Natural killer cell (primary cell): ENCODE data around the gene DNAI7. TPM values are rescaled to one million over a fixed set of nuclear protein-coding genes. Genes with fewer than 3 reads are reported as not detected.

Experiments
- ATAC-seq, 3 donors: fragments of 150-1000 bp in 2 of 3; fragments of 200-7000 bp in 1 of 3; cut with Tn5 transposase; 1 replicate in 1 of 3; 2 replicates in 2 of 3; pipeline ENCODE4 v1.10.0; 2021; ENCODE audit warnings: mild to moderate bottlenecking in 2 of 3, moderate library complexity in 2 of 3
- DNase-seq, 2 donors: peaks; one replicate each; pipeline versions ENCODE4 v3.0.0 to v3.0.0-alpha.2; 2013 to 2021; ENCODE audit warnings: mixed read lengths in 1 of 2
- H3K27ac ChIP-seq: one replicate; pipeline ENCODE4 v1.5.1; 2013; ENCODE audit warnings: mild to moderate bottlenecking, low read length
- H3K27me3 ChIP-seq: one replicate; pipeline ENCODE4 v1.6.1; 2013; ENCODE audit warnings: low read length; ENCODE audit not compliant: control insufficient read depth, insufficient read depth
- H3K36me3 ChIP-seq: one replicate; pipeline ENCODE4 v1.6.1; 2013; ENCODE audit warnings: low read length; ENCODE audit not compliant: control insufficient read depth, insufficient read depth
- H3K4me1 ChIP-seq: one replicate; pipeline ENCODE4 v1.6.1; 2013; ENCODE audit warnings: low read length; ENCODE audit not compliant: control insufficient read depth, insufficient read depth
- H3K4me3 ChIP-seq: one replicate; pipeline ENCODE4 v1.5.1; 2013; ENCODE audit warnings: low read length
- H3K9me3 ChIP-seq: one replicate; pipeline ENCODE4 v1.6.1; 2013; ENCODE audit warnings: low read length; ENCODE audit not compliant: control insufficient read depth, insufficient read depth
- H3K27ac Mint-ChIP-seq, 2 donors: one replicate each; pipeline ENCODE4 v1.8.0; 2022; ENCODE audit warnings: mild to moderate bottlenecking in 2 of 2, mixed read lengths in 2 of 2, moderate library complexity in 1 of 2
- H3K27me3 Mint-ChIP-seq, 2 donors: one replicate each; pipeline ENCODE4 v1.8.0; 2022; ENCODE audit warnings: low read depth in 2 of 2, mixed read lengths in 2 of 2
- H3K36me3 Mint-ChIP-seq: one replicate; pipeline ENCODE4 v1.8.0; 2022; ENCODE audit warnings: mixed read lengths
- H3K4me1 Mint-ChIP-seq, 2 donors: one replicate each; pipeline ENCODE4 v1.8.0; 2022; ENCODE audit warnings: mixed read lengths in 2 of 2
- H3K4me3 Mint-ChIP-seq: one replicate; pipeline ENCODE4 v1.8.0; 2022; ENCODE audit warnings: mild to moderate bottlenecking, moderate library complexity, mixed read lengths
- H3K9me3 Mint-ChIP-seq, 2 donors: one replicate each; pipeline ENCODE4 v1.8.0; 2022; ENCODE audit warnings: mixed read lengths in 2 of 2
- WGBS: methylation state at CpG from one replicate; pipeline ENCODE4 v1.1.7; 2013; ENCODE audit warnings: missing lambda C conversion rate; ENCODE audit not compliant: insufficient coverage; 5-methylcytosine and 5-hydroxymethylcytosine counted together
- intact Hi-C: fragments of 100-400 bp; cut with micrococcal nuclease; formaldehyde crosslinking; loops from one replicate; pipeline ENCODE4 v1.14.2; 2022
- total RNA-seq, 4 donors: library from RNA; stranded (reverse); fragments of 120-200 nt in 1 of 4; gene quantifications; one replicate each; pipeline versions ENCODE4 v1.2.3 to v1.2.4, GENCODE V29; 2013 to 2022
- TF ChIP-seq, protein P1 (sequence below): fragments of 200-600 bp; IDR thresholded peaks from one replicate; pipeline ENCODE4 v1.8.0; 2022; ENCODE audit warnings: antibody characterized with exemption

The DNAI7 gene, protein sequence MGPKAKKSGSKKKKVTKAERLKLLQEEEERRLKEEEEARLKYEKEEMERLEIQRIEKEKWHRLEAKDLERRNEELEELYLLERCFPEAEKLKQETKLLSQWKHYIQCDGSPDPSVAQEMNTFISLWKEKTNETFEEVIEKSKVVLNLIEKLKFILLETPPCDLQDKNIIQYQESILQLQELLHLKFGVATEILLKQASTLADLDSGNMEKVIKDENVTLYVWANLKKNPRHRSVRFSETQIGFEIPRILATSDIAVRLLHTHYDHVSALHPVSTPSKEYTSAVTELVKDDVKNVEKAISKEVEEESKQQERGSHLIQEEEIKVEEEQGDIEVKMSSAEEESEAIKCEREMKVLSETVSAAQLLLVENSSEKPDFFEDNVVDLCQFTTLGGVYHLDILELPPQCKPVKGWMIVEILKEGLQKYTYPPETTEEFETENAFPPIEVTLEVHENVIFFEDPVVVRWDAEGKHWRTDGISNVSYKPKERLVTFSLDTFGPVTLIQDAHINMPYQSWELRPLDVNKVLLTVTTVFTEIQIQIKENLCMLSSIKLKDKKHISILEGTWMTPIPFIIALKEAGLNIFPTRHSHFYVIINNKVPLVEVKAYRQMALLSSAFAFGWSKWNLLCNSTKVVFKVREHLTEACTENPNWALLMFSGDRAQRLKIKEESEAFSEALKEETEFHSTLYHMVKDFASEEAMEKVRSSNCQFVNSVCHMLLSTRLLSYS
- total RNA-seq, result under 1 TPM; 0.15 to 0.59 (median 0.48) TPM
- 0.56 TPM for total RNA-seq (2013)

DNA sequence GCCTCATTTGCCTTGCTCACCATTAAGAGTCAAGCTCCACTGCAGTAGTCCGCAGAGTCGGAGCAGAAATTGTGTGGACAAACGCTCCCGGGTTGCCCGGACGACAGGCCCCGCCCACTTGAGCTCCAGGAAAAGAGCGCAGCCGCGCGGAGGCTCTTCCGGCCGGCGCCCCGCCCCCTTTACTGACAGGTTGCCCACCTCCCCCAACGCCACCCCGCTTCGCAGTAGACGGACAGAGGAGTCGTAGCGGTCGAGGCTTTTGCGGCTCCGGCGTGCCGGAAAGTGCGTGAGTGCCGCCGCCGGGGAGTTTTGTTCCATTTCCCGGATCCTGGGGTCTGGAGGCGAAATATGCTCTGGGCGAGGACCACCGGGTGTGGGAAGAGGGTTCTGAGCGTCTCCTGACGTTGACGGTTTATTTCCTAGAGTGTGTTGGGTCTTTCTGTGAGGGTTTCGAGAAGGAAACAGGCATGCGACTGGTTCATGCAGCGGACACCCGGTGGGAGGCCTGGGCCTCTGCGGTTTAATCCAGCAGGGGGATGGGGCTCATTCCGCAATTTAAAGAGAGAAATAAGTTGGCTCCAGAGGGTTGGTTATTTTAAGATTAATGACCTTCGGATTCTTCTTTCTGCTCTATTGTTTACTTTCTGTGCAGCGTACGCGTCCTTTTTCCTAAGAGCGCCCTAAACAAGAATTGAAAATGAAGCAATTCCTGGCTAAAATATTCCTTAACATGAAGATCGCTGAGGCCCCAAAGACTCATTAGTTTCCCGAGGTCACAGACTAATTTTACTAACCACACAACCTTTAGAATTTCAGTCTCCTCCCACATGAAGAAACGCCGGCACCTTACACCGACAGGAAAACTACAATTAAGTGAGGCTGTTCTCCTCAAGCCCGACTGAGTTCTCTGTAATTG lies at the start of gene DNAI7, which contains the start of gene ETFRF1:
TSS of gene DNAI7 (minus strand) at position 105 of the 916 bp plus-strand sequence. CDS start at position 23, 82 bp downstream.
TSS of gene ETFRF1 (plus strand) at position 182 of the 916 bp plus-strand sequence. CDS start 8,720 bp downstream, outside the sequence.
- intact Hi-C loops, result loop anchor here (2.0 to 5.0 kb wide), 2 partner anchors 57 to 143 kb away; partner anchors contain the start of gene KRAS
- no peaks in the 10 kb centered on the region for H3K36me3 ChIP-seq
- H3K4me1 Mint-ChIP-seq, result peaks cover 21 to 31% of the 10 kb centered on the region in 2 donors
- H3K36me3 Mint-ChIP-seq, result no peaks in the 10 kb centered on the region
- no peaks in the 10 kb centered on the region for H3K27me3 Mint-ChIP-seq
- DNase-seq (peak; percentile 98 to 99), ATAC-seq (peak; percentile 97 to 100 (median 98))
- H3K27ac Mint-ChIP-seq, result peak within 1 kb of the TSS; percentile 99
- peak within 1 kb of the TSS; percentile 99 for H3K4me3 Mint-ChIP-seq
- H3K4me3 ChIP-seq, result peak within 1 kb of the TSS; percentile 85
- H3K9me3 Mint-ChIP-seq, result no peaks in the 10 kb centered on the region
- H3K27me3 ChIP-seq, result no peaks in the 10 kb centered on the region
- no peaks in the 10 kb centered on the region for H3K9me3 ChIP-seq
- H3K27ac ChIP-seq, result peak within 1 kb of the TSS; percentile 95
- TF ChIP-seq, protein P1, sequence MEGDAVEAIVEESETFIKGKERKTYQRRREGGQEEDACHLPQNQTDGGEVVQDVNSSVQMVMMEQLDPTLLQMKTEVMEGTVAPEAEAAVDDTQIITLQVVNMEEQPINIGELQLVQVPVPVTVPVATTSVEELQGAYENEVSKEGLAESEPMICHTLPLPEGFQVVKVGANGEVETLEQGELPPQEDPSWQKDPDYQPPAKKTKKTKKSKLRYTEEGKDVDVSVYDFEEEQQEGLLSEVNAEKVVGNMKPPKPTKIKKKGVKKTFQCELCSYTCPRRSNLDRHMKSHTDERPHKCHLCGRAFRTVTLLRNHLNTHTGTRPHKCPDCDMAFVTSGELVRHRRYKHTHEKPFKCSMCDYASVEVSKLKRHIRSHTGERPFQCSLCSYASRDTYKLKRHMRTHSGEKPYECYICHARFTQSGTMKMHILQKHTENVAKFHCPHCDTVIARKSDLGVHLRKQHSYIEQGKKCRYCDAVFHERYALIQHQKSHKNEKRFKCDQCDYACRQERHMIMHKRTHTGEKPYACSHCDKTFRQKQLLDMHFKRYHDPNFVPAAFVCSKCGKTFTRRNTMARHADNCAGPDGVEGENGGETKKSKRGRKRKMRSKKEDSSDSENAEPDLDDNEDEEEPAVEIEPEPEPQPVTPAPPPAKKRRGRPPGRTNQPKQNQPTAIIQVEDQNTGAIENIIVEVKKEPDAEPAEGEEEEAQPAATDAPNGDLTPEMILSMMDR, result no peak
- under 1% methylated on average over 53 of the region's 54 CpGs for WGBS
- peaks cover 6% of the 10 kb centered on the region for H3K4me1 ChIP-seq

DNA sequence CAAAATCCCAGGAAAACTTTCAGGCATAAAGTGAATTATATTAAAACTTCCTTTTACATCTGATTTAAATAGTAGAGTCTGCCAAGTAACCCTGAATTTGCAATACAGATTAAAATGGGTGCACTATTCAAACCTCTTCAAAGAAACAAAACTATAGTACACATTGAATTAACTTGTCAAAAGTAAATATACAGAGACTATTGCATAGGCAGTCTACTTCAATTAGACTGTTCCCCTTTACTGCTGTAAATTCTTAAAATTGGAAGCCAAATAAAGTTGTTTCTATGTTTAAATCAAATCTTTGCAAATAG lies 48.7 kb upstream of the DNAI7 start:
- intact Hi-C loops, result loop anchor here (10.0 kb wide), 1 partner anchor 1771 kb away; the partner anchor contains the start of gene TM7SF3
- Mint-ChIP-seq H3K4me3 (no peak overlapping the region), H3K9me3 (no peaks in the 10 kb centered on the region), H3K27ac (no peak overlapping the region), H3K4me1 (peaks cover 27 to 31% of the 10 kb centered on the region in 2 donors), H3K36me3 (peaks cover 15% of the 10 kb centered on the region), H3K27me3 (no peaks in the 10 kb centered on the region)
- Histone ChIP-seq H3K9me3 (no peaks in the 10 kb centered on the region), H3K36me3 (peaks cover 31% of the 10 kb centered on the region), H3K27ac (no peak overlapping the region), H3K27me3 (no peaks in the 10 kb centered on the region), H3K4me3 (no peak overlapping the region), H3K4me1 (peaks cover 4% of the 10 kb centered on the region)
- ATAC-seq, result no peak
- no peak for DNase-seq
- TF ChIP-seq, protein P1, result no peak

DNA sequence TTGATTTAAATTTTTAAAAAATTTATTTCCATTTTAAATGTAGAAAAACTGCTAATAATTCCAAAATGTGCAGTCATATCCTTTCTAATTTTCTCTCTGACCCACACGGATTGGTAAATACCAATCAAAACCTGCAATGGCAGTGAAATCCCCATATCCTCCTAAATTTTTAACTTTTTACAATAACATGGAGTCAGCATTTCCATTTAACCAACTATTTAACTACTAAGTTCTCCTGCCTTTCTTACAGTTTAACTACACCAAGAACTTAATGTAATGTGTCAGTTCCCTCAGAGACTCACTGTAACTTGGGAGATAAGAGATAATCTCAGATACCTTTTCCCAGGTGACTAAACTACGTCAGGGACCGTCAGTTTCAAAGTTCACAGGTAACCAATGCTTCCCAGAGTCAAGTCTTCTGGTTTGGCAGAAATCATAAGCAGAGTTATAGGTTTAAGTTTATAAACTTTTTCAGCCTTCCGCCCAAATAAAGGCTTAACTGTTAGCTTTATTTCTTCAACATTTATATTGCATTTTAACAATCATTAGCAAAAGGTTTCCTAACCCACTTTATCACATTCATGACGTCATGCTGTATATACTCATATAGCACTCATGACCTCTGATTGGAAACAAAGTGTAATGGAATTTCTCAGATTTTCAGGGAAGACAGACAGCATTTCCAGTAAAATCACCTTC lies 48.2 kb upstream of the DNAI7 start:
- H3K36me3 ChIP-seq, result peaks cover 31% of the 10 kb centered on the region
- H3K27me3 ChIP-seq, result no peaks in the 10 kb centered on the region
- H3K27me3 Mint-ChIP-seq, result no peaks in the 10 kb centered on the region
- TF ChIP-seq, protein P1, result no peak
- peak overlapping the region in 1 of 2 donors; percentile 63 for H3K27ac Mint-ChIP-seq
- DNase-seq (no peak), ATAC-seq (no peak)
- 98% methylated on average over 4 of the region's 5 CpGs for WGBS
- H3K4me1 ChIP-seq, result peaks cover 4% of the 10 kb centered on the region
- intact Hi-C loops, result loop anchor here (10.0 kb wide), 1 partner anchor 1772 kb away; the partner anchor contains the start of gene TM7SF3
- no peaks in the 10 kb centered on the region for H3K9me3 Mint-ChIP-seq
- no peak overlapping the region for H3K27ac ChIP-seq
- no peak overlapping the region for H3K4me3 ChIP-seq
- peaks cover 15% of the 10 kb centered on the region for H3K36me3 Mint-ChIP-seq
- H3K9me3 ChIP-seq, result no peaks in the 10 kb centered on the region
- peaks cover 23 to 26% of the 10 kb centered on the region in 2 donors for H3K4me1 Mint-ChIP-seq
- H3K4me3 Mint-ChIP-seq, result no peak overlapping the region
